ENCODE results near the gene UGT1A3. TPM values are rescaled to one million over a fixed set of nuclear protein-coding genes. Genes with fewer than 3 reads are reported as not detected.

The UGT1A3 gene
- total and polyA plus RNA-seq, 7 donors, result 0.36 TPM; not detected in 6

DNA sequence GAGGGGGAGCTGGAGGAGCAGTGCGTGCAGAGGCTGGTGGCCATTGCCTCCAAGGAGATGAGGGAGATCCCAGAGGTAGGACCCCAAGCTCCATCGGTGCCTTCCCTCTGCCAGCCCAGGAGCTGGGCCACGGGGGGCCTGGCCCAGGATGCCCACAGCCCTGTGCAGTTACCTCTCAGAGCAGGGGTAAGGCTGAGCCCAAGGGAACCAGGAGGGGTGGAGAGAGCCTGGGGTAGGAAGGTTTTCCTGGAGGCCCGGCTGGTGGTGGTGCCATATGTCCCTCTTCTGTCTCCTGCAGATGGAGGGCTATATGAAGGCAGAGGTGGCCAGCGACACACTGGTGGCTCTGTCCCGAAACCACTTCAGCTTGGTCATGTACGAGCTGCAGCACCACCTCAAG, 60.7 kb downstream of the UGT1A3 start:
- Histone ChIP-seq H3K9me3 (no peaks in the 10 kb centered on the region), H3K36me3 (no peaks in the 10 kb centered on the region), H3K27me3 (no peaks in the 10 kb centered on the region), H3K27ac (no peak overlapping the region), H3K4me3 (no peak overlapping the region), H3K4me1 (no peaks in the 10 kb centered on the region)
- intact Hi-C loops (cut with DNase I), result no loop called here
- DNase-seq, result no peak
- TF ChIP-seq EP300 (IDR thresholded peaks at IDR 0.05), result no peak
- no peak for TF ChIP-seq POLR2A (IDR thresholded peaks at IDR 0.05)
- no peak for TF ChIP-seq POLR2AphosphoS5 (IDR thresholded peaks at IDR 0.05)
- TF ChIP-seq, protein P1, sequence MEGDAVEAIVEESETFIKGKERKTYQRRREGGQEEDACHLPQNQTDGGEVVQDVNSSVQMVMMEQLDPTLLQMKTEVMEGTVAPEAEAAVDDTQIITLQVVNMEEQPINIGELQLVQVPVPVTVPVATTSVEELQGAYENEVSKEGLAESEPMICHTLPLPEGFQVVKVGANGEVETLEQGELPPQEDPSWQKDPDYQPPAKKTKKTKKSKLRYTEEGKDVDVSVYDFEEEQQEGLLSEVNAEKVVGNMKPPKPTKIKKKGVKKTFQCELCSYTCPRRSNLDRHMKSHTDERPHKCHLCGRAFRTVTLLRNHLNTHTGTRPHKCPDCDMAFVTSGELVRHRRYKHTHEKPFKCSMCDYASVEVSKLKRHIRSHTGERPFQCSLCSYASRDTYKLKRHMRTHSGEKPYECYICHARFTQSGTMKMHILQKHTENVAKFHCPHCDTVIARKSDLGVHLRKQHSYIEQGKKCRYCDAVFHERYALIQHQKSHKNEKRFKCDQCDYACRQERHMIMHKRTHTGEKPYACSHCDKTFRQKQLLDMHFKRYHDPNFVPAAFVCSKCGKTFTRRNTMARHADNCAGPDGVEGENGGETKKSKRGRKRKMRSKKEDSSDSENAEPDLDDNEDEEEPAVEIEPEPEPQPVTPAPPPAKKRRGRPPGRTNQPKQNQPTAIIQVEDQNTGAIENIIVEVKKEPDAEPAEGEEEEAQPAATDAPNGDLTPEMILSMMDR (IDR thresholded peaks at IDR 0.05), result no peak
- 94 to 96% methylated on average over 7 of the region's 7 CpGs for WGBS, 2 donors

DNA sequence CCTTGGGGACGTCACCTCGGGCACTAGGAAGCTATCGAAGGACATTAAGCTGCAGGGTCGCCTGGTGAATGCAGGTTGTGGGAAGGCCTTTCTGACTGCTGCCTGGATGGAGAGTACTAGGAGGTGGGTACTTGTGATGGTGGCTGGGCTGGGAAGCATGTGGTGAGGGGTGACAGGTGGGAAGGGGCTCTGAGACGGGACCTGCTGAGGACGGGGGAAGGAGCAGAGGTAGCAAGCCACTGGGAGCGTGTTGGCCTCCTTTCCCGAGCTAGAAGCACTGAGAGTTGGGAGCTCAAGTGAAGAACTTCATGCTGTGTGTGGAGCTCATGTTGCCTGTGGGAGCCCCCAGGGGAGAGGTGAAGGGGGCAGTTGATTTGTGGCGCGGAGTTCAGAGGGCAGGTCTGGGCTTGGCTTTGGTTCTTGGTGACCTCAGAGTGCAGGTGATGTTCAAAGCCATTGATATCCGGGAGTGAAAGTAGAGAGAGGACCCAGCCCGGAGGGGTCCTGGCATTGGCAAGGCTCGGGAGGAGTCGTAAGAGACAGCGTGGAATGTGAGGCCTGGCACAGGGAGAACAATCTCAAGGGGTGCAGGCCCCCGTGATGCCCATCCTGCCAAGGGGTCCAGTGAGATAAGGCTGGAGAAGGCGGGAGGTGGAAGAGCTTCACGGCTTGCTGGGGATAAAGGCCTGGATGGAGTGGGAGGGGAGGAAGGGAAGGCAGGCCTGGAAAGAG, 62.5 kb downstream of the UGT1A3 start:
- TF ChIP-seq POLR2AphosphoS5 (IDR thresholded peaks at IDR 0.05) (no peak), POLR2A (IDR thresholded peaks at IDR 0.05) (no peak), EP300 (IDR thresholded peaks at IDR 0.05) (no peak)
- TF ChIP-seq, protein P1 (IDR thresholded peaks at IDR 0.05), result no peak
- intact Hi-C loops (cut with DNase I), result no loop called here
- no peaks in the 10 kb centered on the region for H3K4me1 ChIP-seq
- no peak for DNase-seq
- no peaks in the 10 kb centered on the region for H3K27me3 ChIP-seq
- H3K9me3 ChIP-seq, result no peaks in the 10 kb centered on the region
- H3K4me3 ChIP-seq, result no peak overlapping the region
- 88 to 93% methylated on average over 18 of the region's 18 CpGs for WGBS, 2 donors
- H3K27ac ChIP-seq, result no peak overlapping the region
- no peaks in the 10 kb centered on the region for H3K36me3 ChIP-seq

DNA sequence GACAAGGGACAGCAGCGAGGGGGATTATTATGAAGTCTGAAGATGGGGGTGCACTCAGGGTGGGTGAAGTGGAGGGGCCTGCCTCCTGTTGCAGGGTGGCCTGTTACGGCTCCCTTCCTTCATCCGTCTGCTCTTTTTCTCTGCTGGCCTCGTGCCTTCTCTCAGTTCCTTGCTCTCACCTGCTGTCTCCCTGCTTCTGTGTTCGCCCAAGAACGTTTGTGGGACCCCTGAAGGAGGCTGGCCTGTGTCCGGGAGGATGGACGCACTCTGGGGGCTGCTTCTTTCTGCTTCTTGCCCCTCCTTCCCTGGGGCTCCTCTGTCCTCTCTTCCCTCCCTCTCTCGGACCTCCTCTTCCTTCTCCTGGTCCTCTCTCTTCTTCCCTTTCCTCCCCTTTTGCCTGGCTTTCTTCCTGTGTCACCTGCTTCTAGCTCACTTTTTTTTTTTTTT, 63.1 kb downstream of the UGT1A3 start:
- Histone ChIP-seq H3K27ac (no peak overlapping the region), H3K9me3 (no peaks in the 10 kb centered on the region), H3K4me3 (no peak overlapping the region), H3K36me3 (no peaks in the 10 kb centered on the region), H3K4me1 (no peaks in the 10 kb centered on the region), H3K27me3 (no peaks in the 10 kb centered on the region)
- 82 to 88% methylated on average over 9 of the region's 9 CpGs for WGBS, 2 donors
- intact Hi-C loops (cut with DNase I), result no loop called here
- TF ChIP-seq POLR2A (IDR thresholded peaks at IDR 0.05) (no peak), EP300 (IDR thresholded peaks at IDR 0.05) (no peak), POLR2AphosphoS5 (IDR thresholded peaks at IDR 0.05) (no peak)
- TF ChIP-seq, protein P1 (IDR thresholded peaks at IDR 0.05), result no peak
- no peak for DNase-seq

DNA sequence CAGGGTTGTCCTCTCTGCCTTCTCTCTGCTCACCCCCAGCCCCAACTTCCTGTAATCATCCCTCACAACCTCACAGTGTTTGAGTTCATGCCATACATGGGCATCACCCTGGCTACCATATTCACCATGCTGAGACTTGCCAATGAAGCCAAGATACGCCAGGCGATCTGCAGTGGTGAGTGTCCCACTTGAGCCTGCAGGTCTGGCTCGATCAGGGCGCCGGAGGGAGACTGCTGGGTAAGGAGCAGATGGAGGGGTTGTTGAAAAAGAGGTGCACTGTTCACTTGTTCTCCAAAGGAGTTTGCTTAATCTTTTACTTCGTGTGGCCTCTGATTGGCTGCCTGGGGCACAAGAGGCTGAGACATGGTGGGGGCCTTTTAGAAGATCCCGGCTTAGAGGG, 63.9 kb downstream of the UGT1A3 start:
- Histone ChIP-seq H3K4me3 (no peak overlapping the region), H3K36me3 (no peaks in the 10 kb centered on the region), H3K4me1 (no peaks in the 10 kb centered on the region), H3K27ac (no peak overlapping the region), H3K27me3 (no peaks in the 10 kb centered on the region), H3K9me3 (no peaks in the 10 kb centered on the region)
- intact Hi-C loops (cut with DNase I), result no loop called here
- no peak for DNase-seq
- WGBS, 2 donors, result 87 to 91% methylated on average over 7 of the region's 7 CpGs
- TF ChIP-seq POLR2AphosphoS5 (IDR thresholded peaks at IDR 0.05) (no peak), EP300 (IDR thresholded peaks at IDR 0.05) (no peak), POLR2A (IDR thresholded peaks at IDR 0.05) (no peak)
- TF ChIP-seq, protein P1 (IDR thresholded peaks at IDR 0.05), result no peak
